Natural killer cell (primary cell): Measurements from ENCODE around the gene NFATC3. TPM values are rescaled to one million over a fixed set of nuclear protein-coding genes. Genes with fewer than 3 reads are reported as not detected.
A peak's percentile ranks its signal among the peaks of the same experiment; 100 is the strongest.

ENCODE experiments used
- ATAC-seq, 3 donors: fragments of 150-1000 bp in 2 of 3; fragments of 200-7000 bp in 1 of 3; cut with Tn5 transposase; 1 replicate in 1 of 3; 2 replicates in 2 of 3; pipeline ENCODE4 v1.10.0; 2021; ENCODE audit warnings: mild to moderate bottlenecking in 2 of 3, moderate library complexity in 2 of 3
- DNase-seq, 2 donors: peaks; one replicate each; pipeline versions ENCODE4 v3.0.0 to v3.0.0-alpha.2; 2013 to 2021; ENCODE audit warnings: mixed read lengths in 1 of 2
- H3K27ac ChIP-seq: one replicate; pipeline ENCODE4 v1.5.1; 2013; ENCODE audit warnings: mild to moderate bottlenecking, low read length
- H3K27me3 ChIP-seq: one replicate; pipeline ENCODE4 v1.6.1; 2013; ENCODE audit warnings: low read length; ENCODE audit not compliant: control insufficient read depth, insufficient read depth
- H3K36me3 ChIP-seq: one replicate; pipeline ENCODE4 v1.6.1; 2013; ENCODE audit warnings: low read length; ENCODE audit not compliant: control insufficient read depth, insufficient read depth
- H3K4me1 ChIP-seq: one replicate; pipeline ENCODE4 v1.6.1; 2013; ENCODE audit warnings: low read length; ENCODE audit not compliant: control insufficient read depth, insufficient read depth
- H3K4me3 ChIP-seq: one replicate; pipeline ENCODE4 v1.5.1; 2013; ENCODE audit warnings: low read length
- H3K9me3 ChIP-seq: one replicate; pipeline ENCODE4 v1.6.1; 2013; ENCODE audit warnings: low read length; ENCODE audit not compliant: control insufficient read depth, insufficient read depth
- H3K27ac Mint-ChIP-seq, 2 donors: one replicate each; pipeline ENCODE4 v1.8.0; 2022; ENCODE audit warnings: mild to moderate bottlenecking in 2 of 2, mixed read lengths in 2 of 2, moderate library complexity in 1 of 2
- H3K27me3 Mint-ChIP-seq, 2 donors: one replicate each; pipeline ENCODE4 v1.8.0; 2022; ENCODE audit warnings: low read depth in 2 of 2, mixed read lengths in 2 of 2
- H3K36me3 Mint-ChIP-seq: one replicate; pipeline ENCODE4 v1.8.0; 2022; ENCODE audit warnings: mixed read lengths
- H3K4me1 Mint-ChIP-seq, 2 donors: one replicate each; pipeline ENCODE4 v1.8.0; 2022; ENCODE audit warnings: mixed read lengths in 2 of 2
- H3K4me3 Mint-ChIP-seq: one replicate; pipeline ENCODE4 v1.8.0; 2022; ENCODE audit warnings: mild to moderate bottlenecking, moderate library complexity, mixed read lengths
- H3K9me3 Mint-ChIP-seq, 2 donors: one replicate each; pipeline ENCODE4 v1.8.0; 2022; ENCODE audit warnings: mixed read lengths in 2 of 2
- WGBS: methylation state at CpG from one replicate; pipeline ENCODE4 v1.1.7; 2013; ENCODE audit warnings: missing lambda C conversion rate; ENCODE audit not compliant: insufficient coverage; 5-methylcytosine and 5-hydroxymethylcytosine counted together
- intact Hi-C: fragments of 100-400 bp; cut with micrococcal nuclease; formaldehyde crosslinking; loops from one replicate; pipeline ENCODE4 v1.14.2; 2022
- total RNA-seq, 4 donors: library from RNA; stranded (reverse); fragments of 120-200 nt in 1 of 4; gene quantifications; one replicate each; pipeline versions ENCODE4 v1.2.3 to v1.2.4, GENCODE V29; 2013 to 2022
- TF ChIP-seq, protein P1 (sequence below): fragments of 200-600 bp; IDR thresholded peaks from one replicate; pipeline ENCODE4 v1.8.0; 2022; ENCODE audit warnings: antibody characterized with exemption

NFATC3 gene
- total RNA-seq, 3 donors from 2014 or later (not counting 1 experiment from before 2014, with no cell fraction given): 241 to 282 (median 263) TPM

DNA sequence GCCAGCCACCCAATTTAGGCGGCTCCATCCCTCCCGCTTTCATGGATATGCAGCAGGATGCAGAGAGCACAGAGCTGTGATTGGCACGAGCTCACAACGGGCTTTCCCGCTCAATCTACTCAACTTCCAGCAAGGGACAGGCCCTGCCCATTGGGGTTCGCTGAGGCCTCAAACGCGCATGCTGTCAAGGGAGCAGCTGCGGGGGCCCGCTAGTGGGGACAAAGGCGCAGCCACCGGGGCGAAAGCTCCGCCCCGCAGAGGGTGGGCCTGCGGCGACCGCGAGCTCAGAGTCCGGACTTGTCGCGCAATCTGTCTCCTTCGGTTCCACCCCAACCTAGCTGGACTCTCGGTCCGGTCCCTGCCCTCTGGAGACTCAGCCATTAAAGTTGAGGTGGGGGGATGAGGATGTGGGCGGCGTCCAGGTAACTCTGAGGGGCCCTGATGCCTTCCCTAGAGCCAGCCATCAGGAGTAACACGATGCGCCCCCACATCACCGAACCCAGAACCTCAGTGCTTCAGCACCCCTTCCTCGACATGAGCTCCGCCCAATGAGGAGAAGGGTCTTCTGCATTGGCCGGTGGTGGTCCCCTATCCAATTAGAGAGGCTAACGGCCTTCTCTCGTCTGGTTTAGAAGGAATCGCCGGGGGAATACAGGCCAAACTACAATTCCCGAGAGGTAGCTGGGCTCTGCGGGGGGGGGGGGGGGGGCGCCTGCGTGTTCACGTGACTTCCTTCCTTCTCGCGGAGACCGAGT, 489 bp upstream of the NFATC3 start:
- H3K27me3 Mint-ChIP-seq: no peaks in the 10 kb centered on the region
- WGBS: 0% methylated on average over 42 of the region's 45 CpGs
- H3K4me1 Mint-ChIP-seq: peaks cover 66 to 72% of the 10 kb centered on the region in 2 donors
- H3K9me3 ChIP-seq: no peaks in the 10 kb centered on the region
- H3K4me3 ChIP-seq: peak overlapping the region; percentile 87
- H3K27ac Mint-ChIP-seq: peak overlapping the region; percentile 81 to 90
- H3K36me3 Mint-ChIP-seq: no peaks in the 10 kb centered on the region
- DNase-seq (peak; percentile 88 to 91), ATAC-seq (peak; percentile 66 to 78 (median 67))
- no peaks in the 10 kb centered on the region for H3K9me3 Mint-ChIP-seq
- H3K36me3 ChIP-seq: no peaks in the 10 kb centered on the region
- peak overlapping the region; percentile 88 for H3K4me3 Mint-ChIP-seq
- peak overlapping the region; percentile 95 for H3K27ac ChIP-seq
- intact Hi-C loops: loop anchor here (2.0 to 10.0 kb wide), 3 partner anchors 22 to 230 kb away; partner anchors contain the start of genes PRMT7 and SLC7A6OS
- H3K4me1 ChIP-seq: peaks cover 59% of the 10 kb centered on the region
- TF ChIP-seq, protein P1, sequence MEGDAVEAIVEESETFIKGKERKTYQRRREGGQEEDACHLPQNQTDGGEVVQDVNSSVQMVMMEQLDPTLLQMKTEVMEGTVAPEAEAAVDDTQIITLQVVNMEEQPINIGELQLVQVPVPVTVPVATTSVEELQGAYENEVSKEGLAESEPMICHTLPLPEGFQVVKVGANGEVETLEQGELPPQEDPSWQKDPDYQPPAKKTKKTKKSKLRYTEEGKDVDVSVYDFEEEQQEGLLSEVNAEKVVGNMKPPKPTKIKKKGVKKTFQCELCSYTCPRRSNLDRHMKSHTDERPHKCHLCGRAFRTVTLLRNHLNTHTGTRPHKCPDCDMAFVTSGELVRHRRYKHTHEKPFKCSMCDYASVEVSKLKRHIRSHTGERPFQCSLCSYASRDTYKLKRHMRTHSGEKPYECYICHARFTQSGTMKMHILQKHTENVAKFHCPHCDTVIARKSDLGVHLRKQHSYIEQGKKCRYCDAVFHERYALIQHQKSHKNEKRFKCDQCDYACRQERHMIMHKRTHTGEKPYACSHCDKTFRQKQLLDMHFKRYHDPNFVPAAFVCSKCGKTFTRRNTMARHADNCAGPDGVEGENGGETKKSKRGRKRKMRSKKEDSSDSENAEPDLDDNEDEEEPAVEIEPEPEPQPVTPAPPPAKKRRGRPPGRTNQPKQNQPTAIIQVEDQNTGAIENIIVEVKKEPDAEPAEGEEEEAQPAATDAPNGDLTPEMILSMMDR: no peak
- no peaks in the 10 kb centered on the region for H3K27me3 ChIP-seq

DNA sequence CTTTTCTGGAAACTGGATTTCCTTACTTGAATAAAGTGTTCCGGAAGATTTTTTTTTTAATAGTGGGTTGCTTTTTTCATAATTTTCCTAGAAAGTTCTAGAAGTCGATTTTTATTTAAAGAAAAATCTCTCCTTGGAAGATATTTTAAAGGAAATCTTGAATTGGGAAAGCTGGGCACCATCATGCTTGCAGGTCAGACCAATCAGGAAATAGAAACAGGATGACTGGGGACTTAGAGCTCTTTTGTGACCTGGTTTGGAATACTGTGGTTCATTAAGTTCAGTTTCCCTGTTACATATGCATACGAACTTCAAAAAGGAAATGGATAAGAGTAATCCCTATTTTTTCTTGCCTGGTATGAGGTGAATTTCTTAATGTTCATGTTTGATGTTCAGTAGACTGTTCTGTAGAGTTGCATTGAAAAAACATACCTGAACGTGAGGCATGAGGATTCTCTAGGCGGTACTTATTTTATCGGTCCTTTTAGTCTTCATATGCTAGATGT, 1.2 kb downstream of the NFATC3 start:
- TF ChIP-seq, protein P1: no peak
- peak overlapping the region; percentile 59 for H3K27ac ChIP-seq
- peak overlapping the region; percentile 94 for H3K4me3 ChIP-seq
- 0% methylated on average over 3 of the region's 6 CpGs for WGBS
- Mint-ChIP-seq H3K27ac (peak overlapping the region; percentile 81 to 90), H3K27me3 (no peaks in the 10 kb centered on the region), H3K36me3 (no peaks in the 10 kb centered on the region), H3K9me3 (no peaks in the 10 kb centered on the region), H3K4me1 (peaks cover 72 to 77% of the 10 kb centered on the region in 2 donors), H3K4me3 (peak overlapping the region; percentile 88)
- ATAC-seq: no peak
- H3K4me1 ChIP-seq: peaks cover 42% of the 10 kb centered on the region
- H3K9me3 ChIP-seq: no peaks in the 10 kb centered on the region
- no peaks in the 10 kb centered on the region for H3K36me3 ChIP-seq
- DNase-seq: peak in 1 of 2 donors; percentile 49
- H3K27me3 ChIP-seq: no peaks in the 10 kb centered on the region
- intact Hi-C loops: loop anchor here (10.0 kb wide), 1 partner anchor 228 kb away; the partner anchor contains the start of genes PRMT7 and SLC7A6OS

DNA sequence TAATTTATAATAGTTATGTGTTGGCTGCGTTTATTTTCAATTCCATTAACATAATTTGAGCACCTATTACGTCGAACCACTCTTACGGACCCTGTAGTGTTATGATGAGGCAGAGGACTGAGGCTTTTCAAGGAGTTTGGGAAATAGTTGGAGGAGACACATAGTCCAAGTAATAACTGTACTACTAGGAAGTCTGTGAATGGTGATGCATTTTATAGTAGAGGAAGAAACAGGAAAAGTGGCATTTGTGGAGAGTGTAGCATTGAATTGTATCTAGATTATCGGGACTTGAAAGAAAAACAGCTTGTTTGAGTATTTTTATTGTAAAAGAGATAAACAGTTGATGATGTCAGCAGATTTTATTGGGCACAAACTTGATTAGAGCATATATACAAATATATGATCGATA, 1.7 kb downstream of the NFATC3 start:
- Mint-ChIP-seq H3K27ac (peak overlapping the region; percentile 81 to 90), H3K4me1 (peaks cover 72 to 77% of the 10 kb centered on the region in 2 donors), H3K4me3 (peak overlapping the region; percentile 88), H3K9me3 (no peaks in the 10 kb centered on the region), H3K36me3 (no peaks in the 10 kb centered on the region), H3K27me3 (no peaks in the 10 kb centered on the region)
- ATAC-seq (no peak), DNase-seq (no peak)
- no peaks in the 10 kb centered on the region for H3K9me3 ChIP-seq
- no peaks in the 10 kb centered on the region for H3K36me3 ChIP-seq
- peaks cover 41% of the 10 kb centered on the region for H3K4me1 ChIP-seq
- WGBS: 0% methylated on average over 2 of the region's 6 CpGs
- H3K4me3 ChIP-seq: peak overlapping the region; percentile 94
- intact Hi-C loops: loop anchor here (10.0 kb wide), 1 partner anchor 228 kb away; the partner anchor contains the start of genes PRMT7 and SLC7A6OS
- no peaks in the 10 kb centered on the region for H3K27me3 ChIP-seq
- peak overlapping the region; percentile 59 for H3K27ac ChIP-seq
- TF ChIP-seq, protein P1: no peak
